PC-3 (cell line): ENCODE data around the gene NUP50. TPM values are rescaled to one million over a fixed set of nuclear protein-coding genes. Genes with fewer than 3 reads are reported as not detected.

ENCODE experiments used
- ATAC-seq: fragments of 200-7000 bp; cut with Tn5 transposase; 2 replicates; pipeline ENCODE4 v1.9.1; 2020; ENCODE audit warnings: mild to moderate bottlenecking, moderate library complexity
- BruUV-seq: library from RNA; stranded (reverse); fragments of 400-500 nt; replicated peaks from 2 replicates; lab custom pipeline; 2021; lab: Mats Ljungman, UMichigan
- CTCF ChIA-PET: fragments of 300-600 bp; sonication (Branson Sonifier 250); formaldehyde crosslinking; loops from one replicate; lab custom pipeline; 2022; ENCODE audit warnings: antibody characterized with exemption; lab: Charles Lee
- POLR2A ChIA-PET: fragments of 300-600 bp; sonication (Branson Sonifier 250); formaldehyde crosslinking; loops from one replicate; lab custom pipeline; 2022; ENCODE audit warnings: antibody characterized with exemption; ENCODE audit not compliant: unreplicated experiment; lab: Charles Lee
- DNase-seq: peaks from one replicate; pipeline ENCODE4 v3.0.0-alpha.2; 2015
- H2AFZ ChIP-seq: fragments of 300-600 bp; sonication (generic); 2 replicates; pipeline ENCODE4 v1.6.0; 2016; ENCODE audit warnings: antibody characterized with exemption, low read length
- H3F3A ChIP-seq: fragments of 300-600 bp; sonication (generic); one replicate; pipeline ENCODE4 v1.6.0; 2017; ENCODE audit warnings: antibody characterized with exemption, low read length, control low read depth, mild to moderate bottlenecking; ENCODE audit not compliant: unreplicated experiment
- H3K27ac ChIP-seq: fragments of 300-600 bp; sonication (generic); 2 replicates; pipeline ENCODE4 v1.5.1; 2016; ENCODE audit warnings: mild to moderate bottlenecking, low read length
- H3K27me3 ChIP-seq: fragments of 300-600 bp; sonication (generic); 2 replicates; pipeline ENCODE4 v1.6.1; 2016; ENCODE audit warnings: low read length, mixed read lengths
- H3K36me3 ChIP-seq: fragments of 300-600 bp; sonication (generic); 2 replicates; pipeline ENCODE4 v1.6.1; 2016; ENCODE audit warnings: low read depth, mixed run types, low read length, mixed read lengths
- H3K4me1 ChIP-seq: fragments of 300-600 bp; sonication (generic); 2 replicates; pipeline ENCODE4 v1.5.1; 2016; ENCODE audit warnings: low read length; ENCODE audit not compliant: insufficient read depth
- H3K4me2 ChIP-seq: fragments of 300-600 bp; sonication (generic); 2 replicates; pipeline ENCODE4 v1.6.0; 2016; ENCODE audit warnings: low read length
- H3K4me3 ChIP-seq: fragments of 300-600 bp; sonication (generic); 2 replicates; pipeline ENCODE4 v1.5.1; 2016; ENCODE audit warnings: mild to moderate bottlenecking, low read length, mixed read lengths
- H3K79me2 ChIP-seq: fragments of 300-600 bp; sonication (generic); 2 replicates; pipeline ENCODE4 v1.6.1; 2017; ENCODE audit warnings: low read length, mixed read lengths
- H3K9ac ChIP-seq: fragments of 300-600 bp; sonication (generic); 2 replicates; pipeline ENCODE4 v1.6.0; 2016; ENCODE audit warnings: mild to moderate bottlenecking, low read length
- H3K9me2 ChIP-seq: fragments of 300-600 bp; sonication (generic); replicated peaks from 2 replicates; pipeline ENCODE4 v1.6.1; 2016; ENCODE audit warnings: mixed run types, low read length, mixed read lengths
- H3K9me3 ChIP-seq: fragments of 300-600 bp; sonication (generic); 2 replicates; pipeline ENCODE4 v1.6.1; 2016; ENCODE audit warnings: low read length, mixed read lengths
- H4K20me1 ChIP-seq: fragments of 300-600 bp; sonication (generic); 2 replicates; pipeline ENCODE4 v1.6.1; 2016; ENCODE audit warnings: low read length, mixed read lengths
- CTCF ChIP-seq: fragments of 300-600 bp; sonication (generic); conservative IDR thresholded peaks from 2 replicates; pipeline ENCODE4 v1.5.1; 2017; ENCODE audit warnings: antibody characterized with exemption, low read depth, mild to moderate bottlenecking, low read length
- EZH2 ChIP-seq: fragments of 300-600 bp; sonication (generic); IDR thresholded peaks from one replicate; pipeline ENCODE4 v1.6.1; 2017; ENCODE audit warnings: antibody characterized with exemption, mild to moderate bottlenecking, low read length; ENCODE audit not compliant: unreplicated experiment
- EZH2phosphoT487 ChIP-seq: fragments of 300-600 bp; sonication (generic); IDR thresholded peaks from 2 replicates; pipeline ENCODE4 v1.6.1; 2018; ENCODE audit warnings: mild to moderate bottlenecking, antibody characterized with exemption, low read length, borderline replicate concordance
- intact Hi-C: fragments of 100-400 bp; cut with micrococcal nuclease; formaldehyde crosslinking; loops from 2 replicates; pipeline ENCODE4 v1.9.0; 2023
- total RNA-seq: library from RNA; depleted of rRNA; stranded (reverse); fragments of >200 nt; gene quantifications from 2 replicates; pipeline ENCODE4 v1.2.3, GENCODE V29; 2014

NUP50 gene
- total RNA-seq, 1 experiment from 2014 or later = 69.9 TPM

- H3K4me1 ChIP-seq = no peaks in the 10 kb centered on the region
- intact Hi-C loops = no loop called here
- H3K9ac ChIP-seq = no peak overlapping the region
- ATAC-seq (no peak), DNase-seq (no peak)
- ChIA-PET CTCF (no interaction called here), POLR2A (no interaction called here)
- H3K79me2 ChIP-seq = no peaks in the 10 kb centered on the region
- no peak overlapping the region for H3K4me2 ChIP-seq
- H3F3A ChIP-seq = no peaks in the 10 kb centered on the region
- H3K4me3 ChIP-seq = no peak overlapping the region
- no peaks in the 10 kb centered on the region for H3K9me3 ChIP-seq
- H3K9me2 ChIP-seq = no peaks in the 10 kb centered on the region
- H4K20me1 ChIP-seq = no peaks in the 10 kb centered on the region
- no peaks in the 10 kb centered on the region for H3K36me3 ChIP-seq
- no TSS peak for BruUV-seq
- H3K27me3 ChIP-seq = no peaks in the 10 kb centered on the region
- no peak overlapping the region for H3K27ac ChIP-seq
- TF ChIP-seq EZH2 = no peak
- no peak for TF ChIP-seq CTCF
- no peak for TF ChIP-seq EZH2phosphoT487
- no peak overlapping the region for H2AFZ ChIP-seq
Observed at GRCh38 chr22:45227645-45228400, 64.1 kb downstream of the NUP50 start.

GRCh38 chr22:45228401-45228754 lies 64.7 kb downstream of the NUP50 start:
- H3K79me2 ChIP-seq = no peaks in the 10 kb centered on the region
- no TSS peak for BruUV-seq

More at GRCh38 chr22:45228401-45228754, 64.7 kb downstream of the NUP50 start:
- TF ChIP-seq CTCF (no peak), EZH2phosphoT487 (no peak), EZH2 (no peak)
- H3K4me3 ChIP-seq = no peak overlapping the region
- H3K9me2 ChIP-seq = no peaks in the 10 kb centered on the region
- no peak for ATAC-seq
- no peaks in the 10 kb centered on the region for H4K20me1 ChIP-seq
- intact Hi-C loops = no loop called here
- H3K9ac ChIP-seq = no peak overlapping the region
- DNase-seq = no peak
- no peaks in the 10 kb centered on the region for H3F3A ChIP-seq
- no peak overlapping the region for H3K4me2 ChIP-seq
- no peaks in the 10 kb centered on the region for H3K27me3 ChIP-seq
- ChIA-PET POLR2A (no interaction called here), CTCF (no interaction called here)
- H3K27ac ChIP-seq = no peak overlapping the region
- no peaks in the 10 kb centered on the region for H3K4me1 ChIP-seq
- H2AFZ ChIP-seq = no peak overlapping the region
- H3K36me3 ChIP-seq = no peaks in the 10 kb centered on the region
- H3K9me3 ChIP-seq = no peaks in the 10 kb centered on the region
